HG03442 (cell line): ENCODE results near the gene FBXL14.
"Not testable (repeated sequence)": the region's sequence is repeated elsewhere in the genome, so short reads cannot be mapped to it uniquely, and the experiment has no call there.

Source experiments
- ATAC-seq: cut with Tn5 transposase; IDR thresholded peaks from one replicate; pipeline ENCODE4 v1.9.1; 2021; ENCODE audit warnings: mild to moderate bottlenecking, moderate library complexity; ENCODE audit not compliant: unreplicated experiment

The FBXL14 gene

DNA sequence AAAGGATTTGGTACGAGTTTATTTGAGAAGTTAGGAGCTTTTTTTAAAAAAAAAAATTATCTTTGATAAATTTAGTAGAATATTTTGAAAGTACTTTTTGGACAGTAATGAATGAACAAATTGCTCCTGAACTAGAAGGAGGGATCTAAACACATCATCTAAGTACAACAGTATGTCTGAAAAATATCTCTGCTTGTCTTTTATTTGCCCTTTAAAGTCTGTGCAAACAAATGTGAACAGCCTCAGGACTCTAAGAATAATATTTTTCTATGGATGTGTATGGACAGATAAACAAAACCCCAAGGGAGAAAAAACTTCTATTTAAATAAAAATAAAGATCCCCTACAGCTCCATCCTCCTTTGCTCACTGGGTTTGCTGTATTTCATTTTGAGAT is 19.5 kb downstream of the FBXL14 start:
- ATAC-seq: no peak

DNA sequence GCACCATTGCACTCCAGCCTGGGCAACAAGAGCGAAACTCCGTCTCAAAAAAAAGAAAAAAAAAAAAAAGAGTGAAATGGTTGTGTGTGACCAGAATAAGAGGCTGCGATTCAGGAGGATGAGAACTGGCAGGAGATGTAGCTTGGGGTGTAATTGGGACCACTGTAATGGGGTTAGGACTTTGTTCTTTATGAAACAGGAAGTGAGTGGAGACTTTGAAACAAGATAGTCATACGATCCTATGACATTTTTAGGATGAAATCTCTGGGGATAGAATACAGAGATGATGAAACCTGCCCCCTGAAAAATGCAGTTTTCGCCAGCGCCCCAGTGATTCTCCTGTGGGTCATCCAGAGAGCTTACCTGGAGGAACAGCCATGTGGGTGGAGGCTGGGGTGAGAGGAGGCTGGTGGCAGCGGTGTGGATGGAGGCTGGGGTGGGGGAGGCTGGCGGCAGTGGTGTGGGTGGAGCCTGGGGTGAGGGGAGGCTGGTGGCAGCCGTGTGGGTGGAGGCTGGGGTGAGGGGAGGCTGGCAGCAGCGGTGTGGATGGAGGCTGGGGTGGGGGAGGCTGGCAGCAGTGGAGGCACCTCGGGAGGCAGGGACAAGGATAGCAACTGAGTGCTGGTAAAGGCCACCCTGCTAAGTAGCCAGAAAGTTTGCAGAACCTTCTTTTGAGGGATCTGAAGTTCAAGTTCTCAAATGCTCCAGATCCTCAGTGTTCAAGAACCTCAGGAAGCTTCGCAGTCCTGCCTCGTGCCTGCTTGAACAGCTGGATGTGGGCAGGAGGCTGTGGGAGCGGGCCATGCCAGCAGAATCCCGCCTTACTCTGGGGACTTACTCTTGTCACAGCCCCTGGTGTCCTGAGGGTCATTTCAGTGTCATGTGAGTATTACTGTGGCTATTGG is 20.2 kb downstream of the FBXL14 start:
- no peak for ATAC-seq

DNA sequence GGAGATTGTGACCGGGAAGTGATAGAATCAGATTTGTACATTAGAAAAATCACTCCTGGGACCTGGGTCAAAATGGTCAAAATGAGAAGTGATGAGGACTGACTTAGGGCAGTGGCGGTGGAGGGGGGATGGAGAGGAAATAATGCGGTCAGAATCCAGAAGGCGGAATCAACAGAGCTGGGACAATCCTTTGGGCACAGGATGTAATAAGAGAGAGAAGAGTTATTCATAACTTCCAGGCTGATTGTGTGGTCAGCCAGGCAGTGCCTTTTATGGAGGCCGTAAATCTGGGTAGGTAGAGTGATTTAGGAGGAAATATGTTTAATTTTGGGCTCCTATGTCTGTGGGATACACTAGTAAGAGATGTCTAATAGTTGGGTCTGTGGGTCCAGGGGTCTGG is 21.6 kb downstream of the FBXL14 start:
- ATAC-seq: no peak

DNA sequence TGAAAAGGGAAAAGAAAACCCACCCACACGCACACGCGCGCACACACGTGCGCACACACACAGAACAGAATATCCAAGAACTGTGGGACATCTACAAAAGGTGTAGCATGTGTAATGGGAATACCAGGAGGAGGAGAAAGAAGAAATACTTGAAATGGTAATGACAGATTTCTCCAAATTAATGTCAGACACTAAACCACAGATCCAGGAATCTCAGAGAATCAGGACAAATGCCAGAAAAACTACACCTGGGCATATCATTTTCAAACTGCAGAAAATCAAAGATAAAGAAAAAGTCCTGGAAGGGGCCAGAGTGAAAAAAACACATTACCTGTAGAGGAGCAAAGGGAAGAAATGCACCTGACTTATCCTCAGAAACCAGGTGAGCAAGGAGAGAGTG is 26.5 kb downstream of the FBXL14 start:
- no peak for ATAC-seq

DNA sequence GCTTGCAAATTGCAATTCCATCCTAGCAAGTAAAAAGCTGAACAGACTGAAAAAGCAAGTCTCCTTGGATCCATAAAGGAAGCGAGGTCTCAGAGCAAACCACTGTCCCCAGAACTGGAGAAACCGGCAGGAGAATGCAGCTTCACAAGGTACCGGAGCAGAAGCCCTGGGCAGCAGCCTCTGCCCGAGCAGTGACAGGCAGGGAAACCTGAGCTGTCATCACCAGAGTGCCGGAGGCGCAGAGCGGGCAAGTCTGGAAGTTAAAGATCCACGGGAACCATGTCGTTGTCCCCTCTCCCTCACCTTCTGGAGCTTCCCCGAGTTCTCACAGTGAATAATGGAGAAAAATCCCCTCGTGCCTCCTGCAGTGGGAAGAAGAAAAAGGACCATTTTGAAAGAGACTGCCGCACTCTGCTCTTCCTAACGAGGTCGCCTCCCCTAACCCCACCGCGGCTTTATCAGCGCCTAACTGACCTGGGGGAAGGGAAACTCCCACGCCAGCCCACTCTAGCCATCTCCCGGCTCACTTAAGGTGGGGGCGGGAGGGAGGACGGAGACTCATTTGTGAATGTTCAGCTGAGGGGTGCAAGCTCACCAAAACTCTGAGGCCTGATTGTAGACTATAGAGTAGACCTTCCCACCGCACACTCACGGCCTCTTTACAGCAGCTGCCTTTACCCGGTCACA is 27.8 kb downstream of the FBXL14 start:
- ATAC-seq: no peak

DNA sequence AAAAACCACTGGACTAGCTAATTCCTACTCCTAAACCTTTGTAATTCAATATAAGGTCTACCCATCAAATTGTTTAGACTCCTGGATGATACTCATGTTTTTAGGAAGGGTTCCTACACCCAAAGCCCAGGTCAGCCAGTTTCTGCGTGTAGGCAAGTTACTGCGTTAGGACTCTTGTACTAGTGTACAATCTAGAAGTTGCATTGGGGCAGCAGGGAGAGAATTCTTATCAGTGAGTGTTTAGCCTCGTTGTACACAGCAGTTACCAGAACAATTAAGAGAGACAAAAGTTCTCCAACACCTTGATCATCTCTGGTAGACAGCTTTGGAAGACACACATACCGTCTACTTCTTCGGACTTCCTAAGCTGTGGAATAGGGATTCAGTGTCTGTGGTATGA is 29.2 kb downstream of the FBXL14 start:
- no peak for ATAC-seq

DNA sequence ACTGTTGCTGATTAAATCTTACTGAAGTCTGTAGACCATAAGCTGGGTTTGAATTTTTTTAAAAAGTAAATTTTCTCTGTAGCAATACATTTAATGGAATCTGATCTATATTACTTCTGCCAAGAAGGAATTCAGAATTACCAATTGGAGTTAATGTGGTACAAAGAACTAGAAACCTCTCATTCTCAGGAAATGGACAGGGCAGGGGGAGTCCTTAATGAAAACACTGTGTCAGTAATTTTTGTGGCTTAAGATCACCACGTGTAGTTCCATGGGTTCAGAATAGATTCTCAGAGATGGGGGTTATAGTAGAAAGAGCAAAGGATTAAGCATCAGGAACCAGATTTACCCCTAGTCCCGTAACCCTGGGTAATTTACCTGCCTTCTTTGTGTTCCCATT is 30.3 kb downstream of the FBXL14 start:
- no peak for ATAC-seq

DNA sequence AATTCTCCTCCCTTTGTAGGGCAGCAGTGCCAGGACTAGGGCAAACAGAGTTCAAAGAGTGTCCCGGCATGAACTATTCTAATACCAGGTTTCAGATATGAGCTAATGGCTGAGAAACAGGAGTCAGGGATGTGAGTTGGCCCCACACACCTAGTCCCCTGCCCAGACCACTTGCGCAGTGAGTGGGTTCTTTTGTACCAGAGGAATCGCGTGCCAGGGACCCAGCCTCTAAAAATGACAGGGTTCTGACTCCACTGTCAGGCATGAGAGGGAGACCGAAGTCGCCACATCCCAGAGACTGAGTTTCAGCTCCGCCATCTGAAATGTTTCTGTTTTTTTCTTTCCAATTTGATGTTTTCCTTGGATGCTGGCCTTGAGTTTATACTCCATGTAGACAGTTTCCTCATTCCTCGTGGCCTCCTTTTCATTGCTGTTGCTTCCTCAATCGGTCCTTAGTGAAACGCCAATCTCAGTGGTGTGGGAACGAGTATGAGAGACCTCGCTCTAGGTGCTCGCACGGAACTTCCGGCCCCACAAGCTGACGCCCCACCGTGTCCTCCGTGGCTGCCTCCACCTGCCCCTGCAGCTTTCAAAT is 31.5 kb downstream of the FBXL14 start:
- no peak for ATAC-seq

DNA sequence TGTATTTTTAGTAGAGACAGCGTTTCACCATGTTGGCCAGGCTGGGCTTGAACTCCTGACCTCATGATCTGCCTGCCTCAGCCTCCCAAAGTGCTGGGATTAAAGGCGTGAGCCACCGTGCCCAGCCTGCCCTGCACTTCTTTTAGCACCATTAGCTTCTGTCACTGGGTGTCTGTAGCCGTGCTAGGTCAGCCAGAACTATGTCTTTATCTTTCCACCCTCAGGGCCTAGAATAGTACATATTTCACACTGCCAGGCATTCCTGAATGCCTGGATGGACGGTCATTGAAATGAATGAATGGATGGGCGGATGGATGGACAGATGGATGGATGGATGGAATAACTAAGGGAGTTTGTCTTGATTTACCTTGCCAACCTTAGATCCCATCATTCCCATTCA is 33.7 kb downstream of the FBXL14 start:
- ATAC-seq: no peak

DNA sequence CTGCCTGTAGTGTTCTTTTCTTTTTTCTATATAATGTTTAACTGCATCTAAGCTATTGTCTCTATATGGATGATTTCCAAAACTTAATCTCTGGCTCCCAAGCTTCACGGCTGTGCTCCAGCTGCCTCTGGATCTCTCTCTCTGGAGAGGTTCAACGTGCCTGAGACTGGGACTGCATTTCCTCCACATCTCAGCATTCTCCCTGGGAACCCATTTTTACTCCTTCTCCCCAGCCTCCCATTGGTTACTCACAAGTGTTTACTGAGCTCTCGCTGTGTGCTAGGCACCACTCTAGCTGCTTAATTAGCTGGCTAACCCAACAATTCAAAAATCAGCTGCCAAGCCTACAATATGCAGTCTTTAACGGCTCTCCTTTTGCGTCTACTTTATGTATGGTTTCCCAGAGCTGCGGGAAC is 34.7 kb downstream of the FBXL14 start:
- no peak for ATAC-seq

DNA sequence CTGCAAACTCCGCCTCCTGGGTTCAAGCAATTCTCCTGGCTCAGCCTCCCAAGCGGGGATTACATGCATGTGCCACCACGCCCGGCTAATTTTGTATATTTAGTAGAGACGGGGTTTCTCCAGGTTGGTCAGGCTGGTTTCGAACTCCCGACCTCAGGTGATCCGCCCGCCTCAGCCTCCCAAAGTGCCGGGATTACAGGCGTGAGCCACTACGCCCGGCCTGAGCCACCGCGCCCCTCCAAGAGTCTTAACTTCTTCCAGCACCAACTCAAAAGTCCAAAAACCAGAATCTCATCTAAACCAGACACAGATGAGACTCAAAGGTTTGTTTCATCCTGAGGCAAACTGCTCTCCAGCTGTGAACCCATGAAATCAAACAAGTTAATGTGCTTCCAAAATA is 36.3 kb downstream of the FBXL14 start:
- ATAC-seq: not testable (repeated sequence)

DNA sequence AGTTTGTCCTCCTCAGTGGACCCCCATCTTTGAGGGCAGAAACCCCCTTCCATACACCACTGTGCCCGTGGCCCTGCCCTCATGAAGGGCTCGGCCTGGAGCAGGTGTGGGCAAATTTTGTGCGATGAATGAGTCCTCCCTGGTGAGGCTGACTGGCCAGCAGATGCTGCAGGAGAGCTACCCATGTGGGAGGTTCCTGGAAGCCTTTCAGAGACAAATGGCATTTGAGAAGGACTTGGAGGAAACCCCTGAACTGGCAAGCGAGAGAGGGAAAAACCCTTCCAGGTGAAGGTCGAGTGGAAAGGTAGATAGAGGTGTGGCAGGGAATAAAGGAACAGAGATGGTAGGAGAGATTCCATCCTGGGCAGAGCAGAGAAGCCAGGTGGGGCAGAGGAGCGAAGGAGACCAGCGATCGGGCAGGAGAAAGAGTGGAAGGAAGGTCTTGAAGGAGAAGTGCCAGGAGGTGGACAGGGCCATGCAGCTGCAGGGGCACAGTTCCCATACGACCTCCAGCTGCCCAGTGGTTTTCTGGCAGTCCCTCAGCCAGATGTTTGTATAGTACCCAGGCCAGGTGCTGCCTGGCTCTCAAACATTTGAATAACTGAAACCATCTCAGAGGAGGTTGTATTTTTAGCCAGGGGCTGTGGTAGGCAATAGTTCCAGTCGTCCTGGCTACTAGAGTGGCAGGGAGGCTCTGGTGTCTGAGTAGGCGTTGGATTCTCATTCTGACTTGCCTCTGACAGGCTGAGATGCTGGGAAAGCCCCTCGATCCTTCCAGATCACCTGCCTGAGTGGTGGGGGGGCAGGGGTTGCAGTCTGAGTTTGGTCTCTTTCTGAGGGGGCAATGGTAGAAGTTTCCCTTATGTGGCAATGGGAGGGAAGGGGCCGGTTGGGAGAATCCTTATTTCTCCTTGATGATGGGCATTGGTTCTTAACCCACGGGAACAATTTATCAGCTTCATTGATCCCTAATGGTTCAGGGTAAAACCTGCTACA is 40.1 kb downstream of the FBXL14 start:
- peak; percentile 94 for ATAC-seq

DNA sequence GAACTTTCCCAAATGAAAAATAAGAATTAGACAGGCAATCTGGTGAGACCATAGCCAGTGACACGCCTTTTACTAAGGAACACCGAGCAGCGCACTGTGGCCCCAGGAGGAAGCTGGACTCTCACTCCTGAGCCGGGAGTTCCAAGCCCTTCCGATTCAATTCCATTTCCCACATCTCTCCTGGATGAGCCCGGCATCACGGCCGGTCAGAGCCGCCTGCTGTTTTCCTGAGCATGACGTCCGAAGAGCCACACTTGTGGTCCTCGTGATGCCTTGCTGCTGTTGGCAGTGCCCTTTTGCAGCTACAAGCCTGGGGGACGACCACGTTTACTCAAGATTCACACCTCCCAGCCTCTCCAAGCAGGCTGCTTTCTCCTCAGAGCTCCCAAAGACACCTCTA is 40.8 kb downstream of the FBXL14 start:
- ATAC-seq: no peak

DNA sequence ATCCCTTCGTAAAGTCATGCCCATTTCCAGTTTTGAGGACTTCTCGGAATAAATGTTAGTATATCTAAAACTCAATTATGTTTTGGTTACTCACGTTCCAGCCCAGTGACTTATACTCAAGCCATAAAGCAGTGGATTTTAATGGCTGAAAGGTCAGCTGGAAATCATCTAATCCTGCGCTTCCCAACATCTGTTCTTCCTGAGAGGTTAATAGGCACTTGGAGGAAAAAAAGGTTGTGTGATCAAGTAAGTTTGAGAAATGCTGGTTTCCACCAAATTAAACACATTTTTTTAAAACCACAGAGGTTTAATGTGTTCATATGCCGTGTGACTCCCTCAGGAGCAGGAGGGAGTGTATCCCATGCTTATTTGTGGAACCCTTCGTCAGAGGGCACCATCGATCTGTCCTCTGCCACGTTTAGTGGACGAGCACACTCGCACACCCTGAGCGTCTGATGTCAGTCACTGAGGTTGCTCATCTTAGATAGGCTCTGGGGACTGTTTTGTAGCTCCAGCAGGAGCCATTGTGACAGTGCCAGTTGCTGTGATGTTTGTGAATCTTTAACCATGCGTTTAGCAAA is 41.4 kb downstream of the FBXL14 start:
- ATAC-seq: no peak

DNA sequence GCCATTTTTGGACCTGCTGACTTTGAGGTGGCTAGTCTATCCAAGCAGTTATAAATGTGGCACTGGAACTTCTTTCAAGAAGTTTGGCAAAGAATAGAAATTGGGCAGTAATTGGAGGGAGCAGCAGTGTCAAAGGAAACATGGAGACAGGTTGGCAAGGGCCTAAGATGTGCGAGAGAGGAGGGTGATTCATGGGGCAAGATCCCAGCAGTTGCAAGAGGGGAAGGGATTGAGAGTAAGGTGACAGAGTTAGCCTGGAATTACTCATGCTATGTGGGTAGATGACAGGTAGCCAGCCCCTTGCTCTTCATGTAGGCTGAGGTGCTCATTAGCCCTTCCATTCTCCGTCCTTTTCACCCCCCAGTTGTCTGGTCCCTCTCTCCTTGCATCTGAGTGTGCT is 42.2 kb downstream of the FBXL14 start:
- no peak for ATAC-seq

DNA sequence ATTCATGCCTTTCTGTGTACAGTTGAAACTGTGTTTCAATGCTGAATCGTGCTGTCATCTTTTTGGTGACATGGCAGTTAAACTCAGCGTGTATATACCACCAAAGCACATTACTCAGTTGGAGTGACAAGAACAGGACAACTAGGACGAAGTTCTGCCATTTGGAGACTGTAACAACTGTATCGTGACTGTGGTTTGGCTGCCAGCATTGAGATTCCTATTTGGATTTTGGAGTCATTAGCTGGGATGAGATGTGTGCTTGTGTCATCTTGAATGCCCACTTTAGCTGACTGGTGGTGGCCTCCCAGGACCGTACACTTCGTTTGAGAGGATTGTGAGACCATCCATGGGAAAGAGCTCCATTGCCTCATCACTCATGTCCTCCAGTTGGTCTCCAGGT is 42.9 kb downstream of the FBXL14 start:
- no peak for ATAC-seq

DNA sequence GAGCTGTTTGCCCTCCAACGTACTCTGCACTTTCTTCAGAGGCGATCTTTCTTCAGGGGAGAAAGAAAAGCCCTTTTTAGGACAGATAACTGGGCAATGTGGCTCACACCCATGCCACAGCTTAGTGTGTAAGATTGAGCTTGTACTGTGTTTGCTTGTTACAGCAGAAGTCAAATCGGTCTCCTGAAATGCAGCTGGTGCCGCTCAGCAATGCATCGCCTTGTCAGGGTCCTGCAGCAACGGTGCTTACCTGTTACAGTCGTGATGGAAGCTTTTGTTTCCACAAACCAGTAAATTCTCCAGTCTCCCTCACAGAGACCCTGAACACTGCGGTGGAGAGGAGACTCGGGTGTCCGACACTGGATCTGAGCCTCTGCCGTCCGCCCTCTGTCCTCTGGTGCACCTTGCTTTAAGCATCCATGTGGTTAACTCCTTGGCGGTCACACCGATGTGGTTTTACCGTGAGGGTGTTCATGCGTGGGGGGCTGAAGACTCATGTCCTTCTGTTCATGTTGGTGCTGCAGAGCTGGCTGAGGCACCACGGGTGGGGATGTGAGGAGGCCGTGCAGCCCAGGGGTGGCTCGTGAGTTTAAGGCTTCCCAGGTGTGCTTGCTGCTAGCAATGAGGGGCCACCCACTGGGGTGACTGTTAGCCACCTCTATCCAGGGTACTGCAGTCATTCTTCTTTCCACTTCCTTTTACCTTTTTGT is 47.3 kb downstream of the FBXL14 start:
- ATAC-seq: no peak

DNA sequence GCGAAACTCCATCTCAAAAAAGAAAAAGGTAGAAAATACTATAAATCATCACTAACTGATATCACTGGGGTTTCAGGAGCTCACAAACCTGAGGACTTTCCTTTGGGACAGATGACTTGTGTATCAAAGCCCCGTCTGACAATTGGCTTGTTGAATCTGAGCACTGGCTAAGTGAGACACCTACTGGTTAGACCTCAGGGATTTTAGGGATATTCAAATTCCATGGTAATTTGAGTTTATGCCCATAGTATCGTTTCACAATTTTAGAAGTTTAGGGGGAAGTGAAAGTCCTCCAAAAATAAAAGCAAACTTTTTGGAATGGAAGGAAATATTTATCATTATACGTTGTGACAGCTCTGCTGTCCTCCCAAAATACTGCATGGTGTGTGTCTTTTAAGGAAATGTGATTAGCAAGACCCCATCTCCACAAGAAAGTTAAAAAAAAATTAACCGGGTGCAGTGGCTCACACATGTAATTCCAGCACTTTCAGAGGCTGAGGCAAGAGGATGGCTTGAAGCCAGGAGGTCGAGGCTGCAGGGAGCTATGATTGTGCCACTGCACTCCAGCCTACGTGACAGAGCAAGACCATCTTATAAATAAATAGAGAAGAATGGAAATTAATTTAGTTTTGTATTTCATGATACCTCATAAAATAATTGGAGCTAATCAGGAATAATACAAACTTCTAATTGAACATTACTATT is 49.2 kb downstream of the FBXL14 start:
- no peak for ATAC-seq

DNA sequence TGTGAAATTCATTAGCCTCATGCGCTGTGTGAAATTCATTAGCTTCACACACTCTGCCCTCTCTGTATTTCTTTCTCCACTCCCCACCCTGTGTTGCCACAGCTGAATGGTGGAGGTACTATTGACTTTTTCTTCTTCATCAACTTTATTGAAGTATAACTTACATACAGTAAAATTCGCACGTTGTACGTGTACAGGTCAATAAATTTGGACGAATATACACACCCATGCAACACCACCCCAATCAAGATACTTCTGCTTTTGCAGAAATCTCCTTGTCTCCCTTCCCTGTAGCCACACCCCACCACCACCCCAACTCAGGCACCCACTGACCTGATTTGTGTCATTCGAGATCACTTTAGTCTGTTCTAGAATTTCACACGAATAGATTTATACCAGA is 51.8 kb downstream of the FBXL14 start:
- no peak for ATAC-seq
